Gastrocnemius medialis (tissue), 4 donors: ENCODE data around the gene TERT.

Experiments
- CTCF ChIP-seq, 5 experiments: fragments of 450-650 bp in 3 of 5; fragments of 200-600 bp in 2 of 5; sonication (generic) in 2 of 5; IDR thresholded peaks in 4 of 5; conservative IDR thresholded peaks in 1 of 5; 1 replicate in 4 of 5; 2 replicates in 1 of 5; pipeline ENCODE4 v1.5.1; 2016 to 2019; ENCODE audit warnings: antibody characterized with exemption in 5 of 5, mild to moderate bottlenecking in 3 of 5, moderate library complexity in 3 of 5
- POLR2A ChIP-seq, 2 donors: fragments of 450-650 bp; IDR thresholded peaks; one replicate each; pipeline ENCODE4 v1.6.1; 2017; ENCODE audit warnings: antibody characterized with exemption in 2 of 2, mild to moderate bottlenecking in 2 of 2, moderate library complexity in 2 of 2

GRCh38 chr5:1239505-1240251, 55.2 kb downstream of the TERT start:
- TF ChIP-seq POLR2A (IDR thresholded peaks at IDR 0.05) (no peak), CTCF (IDR thresholded peaks at IDR 0.05 in 4 of 5, conservative IDR thresholded peaks at IDR 0.05 in 1 of 5) (no peak)
